HG02759 (cell line): Measurements from ENCODE around the gene MPZL1.

Source experiments
- ATAC-seq: cut with Tn5 transposase; IDR thresholded peaks from one replicate; pipeline ENCODE4 v1.9.1; 2021; ENCODE audit warnings: mild to moderate bottlenecking, moderate library complexity; ENCODE audit not compliant: unreplicated experiment

The MPZL1 gene

DNA sequence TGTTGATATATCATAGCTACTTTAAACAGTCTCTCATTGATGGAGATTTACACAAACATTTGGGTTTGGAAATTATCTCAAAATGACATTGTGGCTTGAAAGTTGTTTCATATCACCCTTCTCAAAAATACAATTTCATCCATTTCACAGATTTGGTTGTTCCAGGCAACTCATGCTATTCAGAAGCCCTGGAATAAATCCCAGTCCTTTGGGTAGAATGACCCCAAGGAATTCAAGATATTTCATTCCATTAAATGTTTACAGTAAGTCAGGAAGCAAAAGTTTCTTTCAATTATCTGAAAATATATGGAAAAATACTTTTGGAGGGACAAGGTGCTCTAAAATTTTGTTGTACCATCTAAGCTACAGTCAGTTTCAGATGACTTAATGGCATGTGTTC lies 27.1 kb downstream of the MPZL1 start:
- ATAC-seq = no peak

DNA sequence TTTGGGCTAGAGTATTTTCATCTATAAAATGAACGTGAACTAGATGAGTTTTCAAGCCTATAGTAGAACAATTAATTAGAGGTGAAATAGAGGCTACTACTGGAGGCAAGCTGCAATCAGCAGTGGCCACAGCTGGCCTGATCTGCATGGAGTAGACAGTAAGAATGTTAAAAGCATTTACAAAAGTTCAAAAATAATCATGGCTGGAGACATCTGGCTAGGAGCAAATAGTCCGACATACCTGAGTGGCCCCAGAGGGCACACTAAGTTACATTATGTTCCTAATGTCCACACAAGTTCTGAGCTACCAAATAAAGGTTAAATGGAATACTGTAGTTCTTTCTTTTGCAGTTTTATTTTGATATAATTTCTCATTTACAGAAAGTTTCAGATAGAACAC lies 28.0 kb downstream of the MPZL1 start:
- ATAC-seq = no peak

DNA sequence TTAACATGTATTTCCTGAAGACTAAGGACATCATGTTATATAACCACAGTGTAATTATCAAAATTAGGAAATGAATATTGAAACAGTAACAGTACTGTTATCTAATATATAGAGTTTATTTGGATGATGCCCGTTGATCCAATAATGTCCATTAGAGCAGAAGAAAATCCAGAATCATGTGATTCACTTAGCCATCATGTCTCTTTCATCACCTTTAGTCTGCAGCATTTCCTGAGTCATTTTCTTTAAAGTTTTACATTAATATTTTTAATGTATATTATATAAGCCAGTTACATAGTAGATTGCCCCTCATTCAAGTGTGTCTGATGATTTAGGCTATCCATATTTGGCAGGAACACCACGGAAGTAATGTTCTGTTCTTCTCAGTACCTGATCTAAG lies 28.9 kb downstream of the MPZL1 start:
- no peak for ATAC-seq

DNA sequence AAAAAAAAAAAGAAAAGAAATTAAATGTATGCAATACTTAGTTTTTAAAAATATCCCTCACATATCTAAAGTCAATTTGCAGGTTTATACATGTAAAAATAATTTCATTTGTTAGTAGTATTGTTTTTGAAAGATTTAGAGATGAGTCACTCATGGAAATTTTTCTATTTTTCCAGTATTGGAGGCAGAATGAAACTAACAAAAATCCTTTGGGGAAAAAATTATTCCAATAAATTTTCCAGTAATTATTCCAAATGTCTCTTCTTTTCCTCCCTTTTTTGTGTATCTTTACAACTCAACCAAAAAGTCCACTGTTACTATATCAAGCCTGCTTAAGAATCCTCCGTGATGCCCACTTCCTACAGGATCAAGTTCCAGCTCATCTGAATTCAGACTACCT lies 29.9 kb downstream of the MPZL1 start:
- ATAC-seq = no peak

DNA sequence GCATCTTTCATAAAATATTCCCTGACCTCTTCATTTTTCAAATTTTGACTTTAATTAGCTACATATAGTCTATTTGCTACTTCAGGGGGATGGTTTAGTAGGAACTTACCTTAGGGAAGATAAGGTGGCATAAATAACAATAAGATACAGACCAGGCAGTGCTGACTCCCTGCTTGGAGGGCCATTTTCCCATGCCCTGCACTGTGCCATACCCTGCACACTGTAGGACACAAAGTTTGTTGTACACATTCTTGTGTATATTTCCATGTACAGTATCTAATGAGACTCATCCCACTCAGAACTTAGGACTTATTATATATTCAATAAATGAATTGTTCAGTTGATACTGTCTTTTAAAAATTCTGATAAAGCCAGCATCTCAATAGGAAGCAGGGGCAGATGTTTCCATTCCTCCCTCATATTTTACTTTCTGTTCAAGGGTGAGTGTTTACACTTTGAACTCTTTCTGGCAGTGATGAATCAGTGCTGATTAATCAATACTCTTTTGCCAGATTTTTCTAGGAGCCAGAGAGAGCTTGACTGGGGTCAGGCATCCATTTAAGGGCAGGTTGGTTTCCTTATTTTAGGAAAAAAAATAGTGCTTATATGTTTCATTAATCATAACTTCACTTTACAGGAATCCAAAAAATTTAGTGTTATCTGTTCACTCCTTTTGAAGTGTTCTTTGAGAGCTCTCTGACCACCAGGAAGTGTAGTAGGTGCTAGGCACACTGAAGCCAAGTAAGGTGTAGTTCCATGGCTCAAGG lies 30.6 kb downstream of the MPZL1 start:
- no peak for ATAC-seq

DNA sequence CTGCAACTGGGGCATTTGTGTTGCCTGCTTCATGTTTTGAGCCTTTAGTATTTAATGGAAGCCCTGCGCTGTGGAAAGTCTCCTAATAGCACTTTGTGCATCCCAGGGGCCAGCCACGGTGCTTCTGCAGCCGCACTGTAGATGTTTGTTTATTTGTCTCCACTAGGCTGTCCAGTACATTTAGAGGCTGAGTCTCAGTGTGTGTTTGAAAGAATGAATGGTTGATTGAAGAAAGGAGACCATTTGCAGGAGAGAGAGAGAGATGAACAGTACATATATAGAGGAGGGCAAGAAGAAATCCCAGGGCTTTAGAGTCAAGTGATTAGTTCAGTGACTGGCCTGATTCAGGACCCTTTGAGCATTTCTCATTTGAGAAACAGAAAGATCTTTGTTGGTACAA lies 33.9 kb downstream of the MPZL1 start:
- no peak for ATAC-seq

DNA sequence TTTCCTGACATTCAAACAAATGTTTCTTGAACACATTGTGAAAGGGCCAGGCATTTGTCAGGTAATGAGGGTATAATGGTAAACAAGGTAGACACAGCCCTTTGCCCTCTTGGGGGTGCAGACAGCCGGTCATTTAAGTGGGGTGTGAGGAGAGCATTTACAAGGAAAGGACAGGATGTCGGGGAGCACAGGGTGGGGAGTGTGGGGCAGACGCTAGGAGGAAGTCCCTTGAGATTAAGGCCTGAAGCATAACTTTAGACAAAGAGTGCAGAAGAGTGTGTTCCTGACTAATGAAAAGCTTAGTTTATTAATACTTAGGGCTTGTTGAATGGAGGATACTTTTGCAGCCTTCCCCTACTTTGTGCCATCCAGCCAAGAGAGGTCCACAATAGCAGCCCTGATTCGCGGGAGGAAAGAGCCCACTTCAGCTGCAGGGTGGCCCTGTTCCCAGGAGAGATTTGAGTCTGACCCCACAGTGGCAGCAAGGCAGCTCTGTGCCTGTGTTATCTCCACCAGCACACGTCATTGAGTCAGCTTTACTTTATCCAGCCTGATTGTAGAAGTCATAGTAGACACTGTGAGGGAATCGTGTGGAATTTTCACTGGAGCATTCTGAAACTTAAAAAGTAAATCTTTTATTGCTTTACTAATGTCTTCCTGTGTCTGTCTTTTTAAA lies 35.1 kb downstream of the MPZL1 start:
- ATAC-seq = no peak

DNA sequence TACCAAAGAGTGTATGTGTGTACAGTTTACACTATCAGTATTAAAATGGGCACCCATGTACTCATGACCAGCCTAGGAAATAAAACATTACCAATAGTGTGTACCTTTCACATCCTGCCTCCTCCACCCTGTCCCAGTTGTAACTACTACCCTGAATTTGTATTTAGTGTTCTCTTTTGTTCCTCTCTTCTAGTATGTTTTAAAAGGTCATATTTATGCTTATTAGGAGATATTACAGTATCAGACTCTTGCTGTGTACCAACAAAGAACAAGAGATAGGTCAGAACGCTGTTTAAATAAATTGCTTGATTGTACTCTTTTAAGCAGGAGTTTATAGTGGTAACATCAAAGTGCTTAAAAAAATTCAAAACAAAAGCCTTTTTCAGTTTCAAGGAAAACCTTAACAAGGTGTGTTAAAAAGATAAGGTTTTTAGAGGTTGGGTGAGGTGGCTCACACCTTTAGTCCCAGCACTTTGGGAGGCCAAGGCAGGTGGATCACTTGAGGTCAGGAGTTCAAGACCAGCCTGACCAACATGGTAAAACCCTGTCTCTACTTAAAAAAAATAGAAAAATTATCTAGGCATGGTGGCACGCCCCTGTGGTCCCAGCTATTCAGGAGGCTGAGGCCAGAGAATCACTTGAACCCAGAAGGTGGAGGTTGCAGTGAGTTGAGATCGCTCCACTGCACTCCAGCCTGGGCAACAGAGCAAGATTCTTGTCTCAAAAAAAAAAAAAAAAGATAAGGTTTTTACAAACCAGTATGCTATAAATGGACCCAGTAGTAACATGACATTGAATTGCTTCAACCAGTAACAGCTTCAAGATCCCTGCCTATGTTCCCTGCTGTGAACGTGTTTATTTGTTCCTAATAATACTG lies 35.9 kb downstream of the MPZL1 start:
- ATAC-seq = no peak

DNA sequence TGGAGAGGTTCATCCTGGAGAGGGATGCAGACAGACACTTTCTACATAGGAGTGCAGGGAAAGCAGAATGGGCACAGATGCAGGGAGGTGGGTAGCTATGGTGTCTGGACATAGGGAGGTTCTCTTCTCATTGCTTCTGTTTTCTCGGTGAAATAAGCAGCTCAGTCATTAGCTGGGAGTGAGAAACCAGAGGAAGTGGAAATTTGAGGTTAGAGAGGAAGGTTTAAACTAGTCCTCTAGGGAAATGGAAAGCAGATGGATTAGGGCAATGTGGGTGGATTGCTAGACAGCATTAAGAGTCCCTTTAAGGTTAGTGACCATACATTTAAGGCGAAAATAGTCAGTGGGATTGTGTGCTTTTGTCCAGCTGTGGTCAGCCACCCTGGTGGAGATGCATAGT lies 39.6 kb downstream of the MPZL1 start:
- no peak for ATAC-seq

DNA sequence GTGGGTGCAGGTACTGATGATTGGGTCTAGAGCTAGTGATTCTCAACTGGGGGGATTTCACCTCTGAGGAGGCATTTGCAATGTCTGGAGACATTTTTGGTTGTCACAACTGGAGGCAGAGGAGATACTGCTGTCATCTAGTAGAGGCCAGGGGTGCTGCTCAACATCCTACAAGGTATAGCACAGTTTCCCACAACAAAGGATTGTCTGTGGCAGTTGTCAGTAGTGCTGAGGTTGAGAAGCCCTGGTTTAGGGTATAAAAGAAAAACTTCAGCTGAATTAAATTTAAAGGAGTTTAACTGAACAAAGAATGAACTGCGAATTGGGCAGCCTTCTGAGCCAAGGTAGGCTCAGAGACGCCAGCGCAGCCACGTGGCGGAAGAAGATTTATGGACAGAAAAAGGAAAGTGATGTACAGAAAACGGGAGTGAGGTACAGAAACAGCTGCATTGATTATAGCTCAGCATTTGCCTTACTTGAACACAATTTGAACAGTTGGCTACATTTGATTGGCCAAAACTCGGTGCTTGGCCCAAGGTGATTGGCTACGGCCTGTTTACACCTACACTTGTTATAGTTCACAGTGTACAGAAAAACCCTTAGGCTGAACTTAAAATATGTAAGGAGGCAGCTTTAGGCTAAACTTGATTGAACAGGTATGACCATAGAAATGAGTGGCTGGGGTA lies 40.4 kb downstream of the MPZL1 start:
- ATAC-seq = no peak

DNA sequence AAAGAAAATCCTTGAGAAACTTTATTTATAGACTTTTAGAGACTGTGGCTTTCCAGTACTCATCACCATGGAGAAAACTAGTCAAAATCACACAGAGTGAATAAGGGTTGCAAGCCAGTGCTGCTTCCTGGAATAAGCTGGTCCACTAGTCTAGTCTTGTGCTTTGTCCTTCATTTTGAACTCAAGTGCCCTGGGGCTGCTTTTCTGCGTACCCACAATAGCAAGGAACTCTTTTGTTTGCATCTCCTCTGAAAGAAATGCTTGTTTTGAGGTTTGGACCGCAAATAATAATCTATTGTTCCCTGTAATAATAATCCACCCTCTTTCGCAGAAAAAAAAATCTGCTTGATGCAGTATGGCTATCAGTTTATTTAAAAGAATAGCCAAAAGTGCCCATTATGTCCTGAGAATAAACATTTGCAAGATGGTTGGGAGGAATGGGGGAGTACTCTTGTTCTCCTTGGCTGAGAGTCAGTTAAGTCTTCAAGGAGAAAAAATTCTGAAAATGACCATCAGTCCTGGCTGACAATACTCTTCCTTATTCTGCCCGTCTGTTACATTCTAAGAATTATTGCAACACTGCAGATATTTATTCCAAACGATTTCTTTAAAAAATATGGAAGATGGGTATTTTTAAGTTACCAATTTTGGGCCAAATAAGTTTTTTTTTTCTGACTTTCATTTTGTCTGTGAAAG lies 41.9 kb downstream of the MPZL1 start:
- ATAC-seq = no peak

DNA sequence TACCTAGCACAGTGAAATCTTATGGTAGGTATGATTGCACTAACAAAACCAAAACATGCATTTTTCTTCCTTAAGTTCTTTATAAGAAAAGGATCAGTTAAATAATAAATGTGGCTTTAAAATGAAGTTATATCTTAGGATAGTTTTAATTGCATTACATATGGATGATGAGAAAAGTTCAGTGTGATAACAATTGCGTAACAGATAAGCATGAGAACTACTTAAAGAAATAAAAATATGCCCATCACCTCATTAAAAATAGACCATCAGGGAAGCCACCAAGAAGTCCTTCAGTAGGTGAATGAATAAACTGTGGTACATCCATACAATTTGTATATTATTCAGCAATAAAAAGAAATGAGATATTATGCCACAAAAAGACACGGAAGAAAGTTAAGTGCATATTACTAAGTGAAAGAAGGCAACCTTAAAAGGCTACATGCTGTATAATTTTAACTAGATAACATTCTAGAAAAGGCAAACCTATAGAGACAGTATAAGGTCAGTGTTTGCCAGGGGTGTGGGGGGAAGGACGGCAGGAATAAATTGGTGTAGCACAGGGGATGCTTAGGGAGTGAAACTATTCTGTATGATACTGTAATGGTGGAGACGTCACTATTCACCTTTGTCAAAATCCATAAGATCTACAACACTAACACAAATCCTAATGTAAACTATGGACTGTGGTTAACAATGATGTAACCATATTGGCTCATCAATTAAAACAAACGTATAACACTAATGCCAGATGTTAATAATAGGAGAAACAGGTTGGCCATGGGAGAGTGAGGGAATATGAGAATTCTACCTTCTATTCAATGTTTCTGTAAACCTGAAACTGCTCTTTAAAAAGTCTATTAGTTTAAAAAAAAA lies 42.9 kb downstream of the MPZL1 start:
- ATAC-seq = no peak

DNA sequence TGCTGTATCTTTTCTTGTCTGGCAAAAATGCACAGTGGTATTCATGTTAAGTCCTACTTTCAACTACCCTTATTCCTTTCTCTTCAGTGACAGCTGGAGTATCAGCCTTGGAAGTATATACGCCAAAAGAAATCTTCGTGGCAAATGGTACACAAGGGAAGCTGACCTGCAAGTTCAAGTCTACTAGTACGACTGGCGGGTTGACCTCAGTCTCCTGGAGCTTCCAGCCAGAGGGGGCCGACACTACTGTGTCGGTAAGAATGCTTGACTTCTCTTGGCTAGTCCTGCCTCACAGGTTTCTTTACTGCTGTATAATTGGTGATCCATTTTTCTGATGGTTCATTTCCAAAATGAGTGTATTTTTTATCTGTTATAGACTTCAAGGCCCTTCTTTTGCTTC lies 43.7 kb downstream of the MPZL1 start:
- no peak for ATAC-seq

DNA sequence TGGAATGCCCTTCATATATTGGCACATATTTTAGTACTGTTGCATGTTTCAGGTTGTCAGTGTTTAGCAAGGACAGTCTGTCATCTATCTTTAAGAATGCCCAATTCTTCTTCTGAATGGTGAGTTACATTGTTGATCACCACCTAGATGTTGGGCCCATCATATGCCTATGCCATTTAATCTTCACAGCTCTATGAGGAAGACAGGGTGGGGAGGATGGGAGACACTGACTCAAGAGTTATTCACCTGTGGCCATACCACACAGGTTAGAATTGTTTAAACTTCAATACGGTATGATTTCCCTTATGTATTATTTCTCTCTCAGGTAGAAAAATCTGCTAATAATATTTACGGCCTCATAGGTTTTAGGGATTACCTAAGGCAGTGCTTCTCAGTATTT lies 44.8 kb downstream of the MPZL1 start:
- no peak for ATAC-seq

DNA sequence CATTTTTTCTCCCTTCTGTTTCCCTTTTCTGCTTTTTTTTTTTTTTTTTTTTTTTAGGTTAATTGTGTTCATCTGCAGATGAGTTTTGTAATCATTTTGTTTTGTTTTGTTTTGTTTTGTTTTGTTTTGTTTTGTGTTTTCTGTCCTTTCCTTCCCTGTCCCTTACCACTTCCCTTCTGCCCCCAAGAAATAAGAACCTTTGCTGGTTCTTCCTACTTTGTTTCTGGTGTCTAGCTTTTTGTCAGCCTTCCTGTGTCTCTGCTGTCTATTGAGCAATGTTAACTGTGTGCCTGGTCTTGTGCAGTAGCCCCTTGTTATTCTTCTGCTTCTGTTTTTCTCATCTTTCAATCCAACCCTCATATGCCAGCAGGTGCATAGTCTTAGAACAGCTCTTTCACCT lies 46.0 kb downstream of the MPZL1 start:
- ATAC-seq = no peak

DNA sequence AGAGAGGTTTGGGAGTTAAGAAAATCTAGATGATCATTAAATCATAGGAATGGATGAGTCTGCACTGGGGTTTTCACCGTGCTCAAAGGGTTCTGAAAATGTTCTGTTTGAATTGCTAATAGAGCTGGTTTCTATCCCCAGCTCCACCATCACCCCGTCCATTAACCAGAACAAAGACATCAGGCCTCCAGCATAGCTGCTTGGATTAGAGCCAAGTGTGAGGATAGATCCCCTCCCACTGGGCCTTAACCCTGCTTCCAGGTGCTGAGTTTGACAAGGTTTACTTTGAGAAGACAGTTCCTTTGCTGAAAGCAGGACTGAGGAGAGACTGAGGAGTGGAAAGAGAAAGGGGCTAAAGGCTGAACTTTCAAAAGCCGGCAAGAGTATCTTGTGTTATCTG lies 48.3 kb downstream of the MPZL1 start:
- no peak for ATAC-seq

DNA sequence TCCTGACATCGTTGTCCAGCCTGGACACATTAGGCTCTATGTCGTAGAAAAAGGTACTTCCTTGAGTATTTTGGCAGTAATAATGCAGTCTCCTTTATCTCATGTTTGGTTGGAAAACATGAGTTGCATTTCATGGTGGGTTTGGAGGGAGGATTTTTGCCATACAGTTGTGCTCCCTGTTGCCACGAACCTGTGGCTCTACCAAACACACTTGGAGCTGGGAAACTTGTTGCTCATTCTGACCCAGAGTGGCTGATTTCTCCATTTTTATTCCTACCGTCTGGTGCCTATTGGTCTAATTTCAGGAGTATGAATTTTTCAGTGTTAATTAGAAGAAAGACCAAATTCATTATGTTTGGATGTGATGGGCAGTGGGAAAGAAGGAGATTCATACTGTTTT lies 50.7 kb downstream of the MPZL1 start:
- ATAC-seq = no peak

DNA sequence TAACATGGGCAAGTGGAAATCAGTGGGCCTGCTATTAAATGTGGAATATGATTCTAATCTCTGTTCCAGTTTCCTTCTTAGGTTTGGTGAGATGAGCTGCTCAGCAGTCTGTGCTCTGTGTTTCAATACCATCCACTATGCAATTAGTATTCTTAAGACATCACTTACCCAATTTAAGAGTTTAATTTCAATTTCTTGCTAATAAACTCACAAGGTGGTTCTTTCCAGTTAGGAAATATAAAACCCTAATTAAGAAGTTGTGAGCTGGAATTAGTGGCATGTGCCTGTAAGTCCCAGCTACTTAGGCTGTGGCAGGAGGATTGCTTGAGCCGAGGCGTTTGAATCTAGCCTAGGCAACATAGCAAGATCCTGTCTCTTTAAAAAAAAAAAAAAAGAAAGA lies 51.7 kb downstream of the MPZL1 start:
- no peak for ATAC-seq

DNA sequence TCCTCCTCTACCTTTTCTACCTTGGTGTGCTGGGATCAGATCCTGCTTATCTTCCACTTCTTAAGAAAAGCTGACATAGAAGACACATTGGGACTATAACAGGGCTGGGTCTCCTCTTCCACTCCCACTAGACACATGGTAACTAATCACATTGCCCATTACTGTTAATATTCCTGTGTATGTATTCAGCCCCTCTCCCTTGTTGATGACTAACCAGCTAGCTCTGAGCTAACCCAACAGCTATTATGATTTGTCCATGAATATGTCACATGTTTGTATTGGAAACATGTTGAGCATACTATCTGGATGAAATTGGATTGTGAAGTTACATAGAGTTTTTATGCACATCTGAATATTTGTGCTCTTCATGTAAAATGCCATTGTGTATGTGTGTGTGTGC lies 52.9 kb downstream of the MPZL1 start:
- ATAC-seq = no peak

DNA sequence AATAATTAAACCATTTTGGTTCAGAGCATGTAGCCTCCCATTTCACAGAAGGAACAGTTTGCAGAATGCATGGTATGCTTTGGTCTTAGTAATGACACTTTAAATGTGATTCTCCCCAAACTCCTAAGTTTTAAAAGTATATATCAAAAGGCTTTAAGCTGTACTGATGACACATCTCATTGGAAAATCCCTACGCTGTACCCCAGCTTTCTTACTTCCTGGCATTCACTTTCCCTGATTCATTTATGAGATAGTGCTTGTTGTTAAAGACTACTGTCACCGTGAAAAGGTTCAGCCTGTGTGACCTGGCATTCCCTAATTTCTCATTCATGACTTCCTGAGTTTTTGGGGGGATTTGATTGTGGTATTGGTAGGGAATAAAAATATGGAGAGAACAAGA lies 53.4 kb downstream of the MPZL1 start:
- no peak for ATAC-seq
